Measurements from ENCODE around the gene SMNDC1.

Gene SMNDC1

GRCh38 chr10:110327262-110327914 lies 22.7 kb upstream of the SMNDC1 start:
- no peak for DNase-seq (ENCODE audit: low read depth)

- DNase-seq (ENCODE audit: low read depth) = peak; percentile 71
These were observed 21.8 kb upstream of the SMNDC1 start for GRCh38 chr10:110326351-110327032.

DNA sequence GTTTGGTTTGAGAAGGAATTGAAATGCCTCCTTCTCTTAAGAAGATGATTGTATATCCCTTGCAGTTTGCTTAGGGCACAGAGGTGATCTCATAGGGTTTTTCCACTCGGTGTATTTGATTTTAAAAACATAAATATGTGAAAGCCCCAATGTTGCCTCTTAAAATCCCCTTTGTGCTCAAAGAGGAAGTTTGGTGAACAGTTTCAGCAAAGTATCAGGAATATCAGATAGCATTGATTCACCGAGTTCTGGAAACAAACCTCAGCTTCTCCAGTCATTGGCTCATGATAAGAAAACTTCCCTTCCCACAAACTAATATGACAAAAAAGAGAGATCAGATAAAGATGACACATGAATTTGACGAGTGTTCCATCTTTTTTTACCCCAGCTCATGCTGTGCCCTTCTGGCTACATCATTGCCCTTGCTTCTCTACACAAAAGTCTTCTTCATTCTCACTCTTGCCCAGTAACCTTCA lies 20.1 kb upstream of the SMNDC1 start:
- no peak for DNase-seq (ENCODE audit: low read depth)

DNA sequence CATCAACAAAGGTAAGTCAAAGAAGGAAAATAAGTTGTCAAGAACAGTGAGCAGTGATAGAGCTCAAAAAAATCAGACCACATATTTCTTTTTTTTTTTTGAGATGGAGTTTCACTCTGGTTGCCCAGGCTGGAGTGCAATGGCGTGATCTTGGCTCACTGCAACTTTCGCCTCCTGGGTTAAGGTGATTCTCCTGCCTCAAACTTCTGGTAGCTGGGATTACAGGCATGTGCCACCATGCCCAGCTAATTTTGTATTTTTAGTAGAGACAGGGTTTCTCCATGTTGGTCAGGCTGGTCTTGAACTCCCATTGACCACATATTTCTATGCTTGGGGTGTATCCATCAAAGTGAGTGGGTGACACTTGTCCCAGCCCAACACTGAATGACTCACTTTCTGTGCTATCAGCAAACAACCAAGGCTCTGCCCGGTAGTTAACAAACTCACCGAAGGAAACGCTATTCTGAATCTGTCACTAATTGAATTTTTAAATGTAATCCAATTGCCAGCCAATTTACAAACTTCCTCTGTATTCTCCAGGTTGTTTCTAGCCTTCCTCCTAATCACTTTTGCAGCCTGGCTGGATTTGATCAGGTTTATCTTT lies 19.6 kb upstream of the SMNDC1 start:
- no peak for DNase-seq (ENCODE audit: low read depth)

DNA sequence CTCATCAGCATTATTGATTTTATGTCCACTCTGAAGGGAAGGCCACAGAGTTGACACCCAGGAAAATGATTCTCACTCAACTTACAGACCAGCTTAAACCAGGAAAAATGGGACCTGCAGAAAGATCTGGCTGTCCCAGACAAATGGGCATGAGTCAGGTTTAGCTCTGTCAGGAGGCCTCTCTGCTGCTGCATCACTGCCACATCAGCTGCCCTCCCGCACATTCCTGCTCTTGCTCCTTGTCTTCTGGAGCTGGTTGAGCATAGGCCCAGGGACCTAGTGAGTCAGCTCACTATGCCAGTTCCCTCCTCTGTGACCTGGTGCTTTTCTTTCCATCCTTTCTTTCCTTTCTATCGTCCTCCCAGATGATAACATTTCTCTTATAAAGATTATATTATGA lies 18.8 kb upstream of the SMNDC1 start:
- peak; percentile 82 for DNase-seq (ENCODE audit: low read depth)

DNA sequence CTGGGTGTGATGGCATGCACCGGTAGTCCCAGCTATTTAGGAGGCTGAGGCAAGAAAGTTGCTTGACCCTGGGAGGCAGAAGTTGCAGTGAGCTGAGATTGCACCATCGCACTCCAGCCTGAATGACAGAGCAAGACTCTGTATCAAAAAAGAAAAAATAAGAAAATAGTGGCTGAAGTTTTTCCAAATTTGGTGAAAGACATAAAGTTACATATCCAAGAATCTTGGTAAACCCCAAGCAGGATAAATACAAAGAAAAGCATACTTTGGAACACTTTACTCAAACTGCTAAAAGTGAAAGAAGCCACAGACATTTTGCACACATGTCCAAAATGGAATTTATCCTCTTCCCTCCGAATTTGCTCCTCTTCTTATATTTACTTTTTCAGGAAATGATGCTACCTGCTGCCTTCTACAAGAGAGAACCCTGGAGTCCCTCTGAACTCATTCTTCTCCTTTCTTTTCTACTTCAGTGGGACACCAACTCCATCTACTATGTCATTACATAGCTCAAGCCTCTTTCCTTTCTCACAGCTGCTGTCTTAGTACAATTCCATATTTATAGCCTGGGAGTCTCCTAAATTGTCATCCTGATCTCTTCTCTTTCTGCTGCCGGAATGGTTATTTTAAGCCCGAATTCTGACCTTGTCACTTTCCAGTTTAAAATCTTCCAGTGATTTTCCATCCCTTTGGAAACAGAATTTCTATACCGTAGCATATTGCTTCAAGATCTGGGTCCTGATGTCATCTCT lies 17.3 kb upstream of the SMNDC1 start:
- DNase-seq (ENCODE audit: low read depth) = no peak

GRCh38 chr10:110317866-110318850 lies 13.4 kb upstream of the SMNDC1 start:
- DNase-seq (ENCODE audit: low read depth) = no peak

DNA sequence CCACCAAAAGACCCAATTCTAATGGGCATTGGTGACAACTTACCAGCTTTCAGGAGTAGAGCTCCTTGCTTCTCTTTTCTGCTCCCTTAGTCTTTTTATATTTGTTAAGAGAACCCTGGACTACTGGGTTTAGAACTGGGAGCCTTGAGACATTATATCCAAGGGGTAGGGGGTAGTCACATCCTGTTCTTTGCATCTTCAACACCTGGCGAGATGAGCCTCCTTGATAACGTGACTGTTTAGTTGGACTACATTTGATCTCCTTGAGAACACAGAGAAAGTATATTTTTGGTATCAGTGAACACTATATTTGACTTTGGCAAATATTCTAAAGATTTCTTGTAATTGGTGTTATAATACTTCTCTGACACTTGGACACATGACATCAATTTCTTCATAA lies 9.0 kb upstream of the SMNDC1 start:
- no peak for DNase-seq (ENCODE audit: low read depth)

DNA sequence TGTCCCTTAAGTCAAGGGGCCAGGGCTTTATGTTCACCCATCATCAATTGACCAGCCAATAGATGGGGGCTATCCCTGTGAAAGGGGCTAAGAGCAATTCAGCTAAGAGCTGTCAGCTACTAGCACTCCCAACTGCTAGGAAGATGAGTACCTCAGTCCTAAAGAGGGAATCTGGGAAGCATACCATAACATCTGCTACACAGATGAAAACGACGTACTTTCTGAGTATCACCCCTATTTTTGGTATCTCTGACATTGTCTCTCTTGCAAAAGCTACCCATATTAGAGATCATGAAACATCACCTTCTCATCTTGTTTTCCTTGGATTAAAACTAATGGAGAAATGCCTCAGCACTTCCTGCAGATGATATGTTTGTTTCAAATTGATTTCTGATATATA lies 7.5 kb upstream of the SMNDC1 start:
- peak; percentile 4 for DNase-seq (ENCODE audit: low read depth)

DNA sequence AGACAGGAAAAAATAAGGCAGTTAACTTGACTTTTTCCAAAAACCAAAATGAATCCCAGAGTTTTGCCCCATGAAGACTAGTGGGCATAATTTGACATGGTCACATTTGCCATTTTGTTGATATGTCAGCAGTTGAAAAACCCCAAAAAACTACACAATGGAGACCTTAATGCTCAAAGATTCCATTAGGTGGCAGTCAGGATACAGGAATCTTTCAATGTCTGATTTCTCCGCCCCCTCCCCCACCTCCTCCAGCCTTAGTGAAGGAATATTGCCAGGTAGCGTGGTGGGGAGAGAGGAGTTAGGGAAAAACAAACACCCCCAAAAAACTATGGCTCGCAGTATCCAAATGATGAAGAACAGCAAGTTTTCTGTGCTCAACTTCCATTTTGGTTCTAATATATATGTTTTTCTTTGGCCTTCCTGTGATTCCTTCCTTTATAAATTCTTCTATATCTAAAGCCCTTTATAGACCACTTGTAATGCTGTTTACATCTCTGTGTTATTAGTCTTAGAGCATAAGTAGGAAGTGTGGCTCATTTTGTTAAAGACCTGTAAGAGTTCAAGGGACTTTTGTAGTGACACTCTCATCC lies 6.7 kb upstream of the SMNDC1 start:
- peak; percentile 44 for DNase-seq (ENCODE audit: low read depth)

GRCh38 chr10:110310741-110311140 lies 6.0 kb upstream of the SMNDC1 start:
- no peak for DNase-seq (ENCODE audit: low read depth)

DNA sequence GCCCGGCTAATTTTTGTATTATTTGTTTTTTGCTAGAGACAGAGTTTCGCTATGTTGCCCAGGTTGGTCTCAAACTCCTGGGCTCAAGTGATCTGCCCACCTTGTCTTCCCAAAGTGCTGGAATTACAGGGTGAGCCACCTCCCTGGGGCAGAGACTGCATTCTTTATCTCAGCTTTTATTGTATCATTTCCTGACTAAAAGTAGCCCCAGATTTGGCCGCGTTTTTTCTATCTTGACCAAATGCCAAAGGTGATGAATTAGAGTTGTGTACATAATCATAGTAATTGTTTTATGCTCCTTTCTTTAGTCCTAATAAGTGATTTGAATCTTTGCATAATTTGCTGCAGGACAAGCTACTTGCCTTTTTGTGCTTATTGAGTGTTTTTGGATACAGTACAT lies 3.1 kb upstream of the SMNDC1 start:
- DNase-seq (ENCODE audit: low read depth) = no peak

DNA sequence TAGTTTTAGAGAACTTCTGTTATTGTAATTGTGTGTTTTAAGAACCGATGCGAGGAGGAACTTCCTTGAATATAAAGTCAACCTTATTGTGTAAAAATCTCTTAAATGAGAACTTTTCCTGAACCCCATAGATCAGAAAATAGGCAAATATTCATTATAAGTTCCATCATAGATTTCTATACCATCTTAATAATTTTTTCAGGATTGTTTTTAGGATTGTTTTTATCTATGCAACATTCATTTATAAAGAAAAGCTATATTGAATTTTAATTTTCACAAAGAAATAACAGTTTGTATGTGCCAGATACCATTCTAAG lies 1.7 kb upstream of the SMNDC1 start:
- no peak for DNase-seq (ENCODE audit: low read depth)

DNA sequence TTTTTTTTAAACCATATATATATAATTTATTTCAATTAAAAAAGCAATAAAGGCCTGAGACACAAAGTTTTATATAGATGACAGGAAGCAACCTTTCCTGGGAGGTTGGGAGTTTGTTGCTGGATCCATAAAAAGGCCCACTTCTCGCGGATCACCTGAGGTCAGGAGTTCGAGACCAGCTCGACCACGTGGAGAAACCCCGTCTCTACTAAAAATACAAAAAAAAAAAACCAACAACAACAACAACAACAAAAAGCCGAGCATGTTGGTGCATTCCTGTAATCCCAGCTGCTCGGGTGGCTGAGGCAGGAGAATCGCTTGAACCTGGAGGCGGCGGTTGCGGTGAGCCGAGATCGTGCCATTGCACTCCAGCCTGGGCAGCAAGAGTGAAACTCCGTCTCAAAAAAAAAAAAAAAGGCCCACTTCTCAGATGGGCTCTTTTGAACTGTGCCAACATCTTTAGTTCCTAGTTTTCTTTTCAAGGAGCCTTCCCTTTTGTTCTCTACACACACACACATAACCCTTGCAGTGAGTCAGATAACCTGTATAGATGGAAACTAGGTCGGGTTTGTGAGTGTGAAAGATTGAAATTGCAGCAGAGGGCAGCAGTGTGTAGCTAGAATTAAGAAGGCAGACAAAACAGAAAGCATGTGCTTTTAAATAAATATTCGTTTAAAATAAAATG lies 1.2 kb upstream of the SMNDC1 start:
- DNase-seq (ENCODE audit: low read depth) = peak; percentile 81

GRCh38 chr10:110304394-110304779 lies 333 bp downstream of the SMNDC1 start:
- DNase-seq (ENCODE audit: low read depth) = no peak

- DNase-seq (ENCODE audit: low read depth) = no peak
These were observed 1.0 kb downstream of the SMNDC1 start for GRCh38 chr10:110303681-110304080.

GRCh38 chr10:110300486-110300986 lies 4.2 kb downstream of the SMNDC1 start:
- no peak for DNase-seq (ENCODE audit: low read depth)

DNA sequence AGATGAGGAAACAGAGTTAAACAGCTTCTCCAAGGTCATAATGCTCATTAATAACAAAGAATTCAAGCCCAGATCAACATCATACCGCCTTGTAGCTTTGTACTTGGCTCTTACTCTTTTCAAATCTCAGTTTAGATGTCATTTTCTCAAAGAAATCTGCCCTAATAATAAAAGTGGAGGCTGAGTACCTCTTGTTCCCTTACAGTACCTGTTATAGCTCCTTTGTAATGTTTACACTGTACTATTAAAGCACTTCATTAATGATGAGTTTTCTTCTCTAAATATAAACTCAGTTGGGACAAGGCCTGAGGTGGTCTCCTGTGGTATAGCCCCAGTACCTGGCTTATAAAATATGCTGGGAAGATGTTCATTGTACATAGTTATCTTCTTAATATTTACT lies 7.8 kb downstream of the SMNDC1 start:
- DNase-seq (ENCODE audit: low read depth) = no peak

GRCh38 chr10:110286841-110287240 lies 17.9 kb downstream of the SMNDC1 start:
- DNase-seq (ENCODE audit: low read depth) = no peak

DNA sequence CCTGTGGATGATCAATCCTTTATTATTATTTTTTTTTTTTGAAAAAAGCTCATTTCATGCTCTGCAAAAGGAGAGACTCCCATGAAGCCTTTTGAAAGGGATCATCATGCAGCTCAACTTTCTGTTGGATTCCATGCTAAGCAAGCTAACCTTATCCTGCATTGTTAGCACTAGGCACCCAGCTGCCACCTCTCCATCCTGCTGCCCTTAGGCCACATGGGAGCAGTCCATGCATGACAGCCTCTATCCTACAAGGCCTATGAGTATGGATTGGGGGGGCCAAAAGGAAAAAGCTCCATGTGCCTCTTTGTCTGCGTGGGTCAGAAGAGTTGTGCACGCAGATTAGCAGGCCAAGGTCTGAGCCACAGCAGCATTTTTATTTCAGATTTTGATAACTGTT lies 19.2 kb downstream of the SMNDC1 start:
- DNase-seq (ENCODE audit: low read depth) = no peak

DNA sequence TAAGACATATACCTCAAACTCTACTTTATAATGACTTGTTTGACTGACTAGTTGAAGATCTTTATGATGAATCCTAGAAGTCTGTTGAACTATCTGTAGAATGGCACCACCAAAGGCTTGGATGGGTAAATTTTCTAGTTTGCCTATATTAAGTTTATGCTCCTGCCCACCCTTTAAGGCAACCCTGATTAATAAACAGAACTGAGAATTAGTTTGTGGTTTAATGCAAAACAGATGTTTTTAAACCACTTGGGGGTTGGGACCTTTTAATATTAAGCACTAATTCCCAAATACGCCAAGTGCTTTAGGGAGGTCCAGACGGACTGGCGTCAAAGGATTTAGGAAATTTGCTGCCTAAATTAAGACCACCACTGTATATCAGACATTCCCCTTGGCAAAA lies 20.5 kb downstream of the SMNDC1 start:
- DNase-seq (ENCODE audit: low read depth) = no peak

All from fibroblast of gingiva (primary cell).